ENCODE measurements around the gene CLINT1.
"Not testable (repeated sequence)": the region's sequence is repeated elsewhere in the genome, so short reads cannot be mapped to it uniquely, and the experiment has no call there.

CLINT1 gene

GRCh38 chr5:157860898-157861890, 2.2 kb upstream of the CLINT1 start:
- DNase-seq = no peak

GRCh38 chr5:157859227-157859575, 256 bp upstream of the CLINT1 start:
- DNase-seq = no peak

- DNase-seq = peak; percentile 42
Measured at GRCh38 chr5:157857816-157858526, 974 bp downstream of the CLINT1 start.

GRCh38 chr5:157855404-157855994, 3.4 kb downstream of the CLINT1 start:
- peak; percentile 34 for DNase-seq

DNA sequence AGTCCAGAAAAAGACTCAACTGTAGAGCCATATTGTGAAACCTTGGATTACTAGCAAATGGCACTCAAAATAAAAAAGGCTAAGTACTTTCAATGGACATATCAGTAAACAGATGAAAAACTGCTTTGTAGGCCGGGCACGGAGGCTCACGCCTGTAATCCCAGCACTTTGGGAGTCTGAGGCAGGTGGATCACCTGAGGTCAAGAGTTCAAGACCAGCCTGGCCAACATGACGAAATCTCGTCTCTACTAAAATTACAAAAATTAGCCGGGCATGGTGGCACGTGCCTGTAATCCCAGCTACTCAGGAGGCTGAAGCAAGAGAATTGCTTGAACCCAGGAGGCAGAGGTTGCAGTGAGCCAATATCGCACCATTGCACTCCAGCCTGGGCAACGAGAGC, 5.6 kb downstream of the CLINT1 start:
- DNase-seq = not testable (repeated sequence)

DNA sequence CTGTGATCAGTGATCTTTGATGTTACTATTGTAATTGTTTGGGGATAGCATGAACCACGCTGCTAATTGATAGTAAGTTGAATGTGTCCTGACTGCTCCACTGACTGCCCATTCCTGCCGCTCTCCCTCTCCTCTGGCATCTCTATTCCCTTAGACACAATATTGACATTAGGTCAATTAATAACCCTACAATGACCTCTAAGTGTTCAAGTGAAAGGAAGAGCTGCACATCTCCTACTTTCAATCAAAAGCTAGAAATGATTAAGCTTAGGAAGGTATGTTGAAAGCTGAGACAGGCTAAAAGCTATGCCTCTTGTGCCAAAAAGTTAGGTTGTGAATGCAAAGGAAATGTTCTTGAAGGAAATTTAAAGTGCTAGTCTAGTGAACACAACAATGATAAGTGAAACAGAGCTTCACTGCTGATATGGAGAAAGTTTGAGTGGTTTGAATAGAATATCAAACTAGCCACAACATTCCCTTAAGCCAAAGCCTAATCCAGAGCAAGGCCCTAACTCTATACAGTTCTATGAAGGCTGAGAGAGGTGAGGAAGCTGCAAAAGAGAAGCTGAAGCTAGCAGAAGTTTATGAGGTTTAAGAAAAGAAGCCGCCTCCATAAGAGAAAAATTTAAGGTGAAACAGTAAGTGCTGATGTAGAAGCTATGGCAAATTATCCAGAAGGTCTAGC, 12.9 kb downstream of the CLINT1 start:
- DNase-seq = no peak

DNA sequence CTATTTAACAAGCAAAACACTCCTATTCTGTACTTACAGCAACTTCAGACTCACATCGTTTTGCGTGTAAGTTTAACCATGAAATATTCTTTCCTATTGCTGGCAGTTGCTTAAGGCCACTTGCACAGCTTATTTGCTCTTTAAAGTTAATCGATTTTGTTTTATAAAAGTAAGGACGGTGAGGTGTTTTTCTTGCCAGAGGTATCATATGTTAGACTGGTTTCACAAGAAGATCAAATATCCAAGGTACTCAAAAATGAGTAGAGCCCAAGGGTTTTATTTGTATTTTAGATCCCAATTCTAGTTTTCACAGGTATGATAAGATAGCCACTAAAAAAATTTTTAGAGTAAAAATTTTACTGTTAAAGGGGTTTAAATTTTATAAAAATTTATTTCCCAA, 16.2 kb downstream of the CLINT1 start:
- no peak for DNase-seq

GRCh38 chr5:157842185-157842584, 16.8 kb downstream of the CLINT1 start:
- no peak for DNase-seq

- no peak for DNase-seq
Measured at GRCh38 chr5:157839157-157839795, 19.7 kb downstream of the CLINT1 start.

DNA sequence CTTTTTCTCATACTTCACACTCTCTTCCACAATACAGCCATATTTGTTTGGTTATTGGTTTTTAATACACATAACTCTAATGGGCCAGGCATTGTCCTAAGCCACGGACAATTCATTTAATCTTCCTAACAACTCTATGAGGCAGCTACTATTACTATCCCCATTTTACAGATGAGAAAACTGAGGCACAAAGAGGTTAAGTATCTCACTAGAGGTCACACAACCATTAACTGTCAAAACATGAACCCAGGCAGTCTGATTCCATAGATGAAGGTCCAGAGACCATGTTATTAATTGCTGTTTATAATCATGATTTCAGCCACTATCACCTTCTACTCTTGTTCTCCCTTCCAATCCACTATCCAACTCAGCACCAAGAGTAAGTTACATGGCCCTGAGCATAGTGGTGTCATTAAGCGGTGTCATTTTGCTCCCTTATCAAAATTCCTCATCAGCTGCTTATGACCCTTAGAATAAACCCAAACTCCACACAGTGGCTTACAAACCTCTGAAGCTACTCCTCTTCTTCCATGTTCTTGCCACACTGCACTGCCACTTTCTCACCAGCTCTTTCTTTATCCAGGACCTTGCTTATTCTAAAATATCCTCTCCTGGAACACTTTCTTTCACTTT, 22.7 kb downstream of the CLINT1 start:
- DNase-seq = no peak

DNA sequence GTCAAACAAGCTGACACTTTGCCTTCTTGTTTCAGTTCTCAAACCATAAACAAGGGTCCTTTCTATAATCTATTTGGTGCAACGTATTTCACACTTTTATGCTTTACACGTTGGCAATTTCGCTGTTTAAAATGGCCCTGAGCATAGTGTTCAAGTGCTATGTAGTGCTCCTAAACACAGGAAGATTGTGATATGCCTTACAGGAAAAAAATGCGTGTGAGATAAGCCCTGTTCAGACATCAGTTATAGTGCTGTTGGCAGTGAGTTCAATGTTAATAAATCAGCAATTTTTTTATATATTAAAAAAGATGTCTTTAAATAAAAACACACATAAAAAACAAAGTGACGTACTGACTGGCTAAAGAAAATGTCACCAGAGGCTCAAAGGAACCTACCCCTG, 23.9 kb downstream of the CLINT1 start:
- DNase-seq = no peak

GRCh38 chr5:157828944-157829639, 29.9 kb downstream of the CLINT1 start:
- DNase-seq = no peak

DNA sequence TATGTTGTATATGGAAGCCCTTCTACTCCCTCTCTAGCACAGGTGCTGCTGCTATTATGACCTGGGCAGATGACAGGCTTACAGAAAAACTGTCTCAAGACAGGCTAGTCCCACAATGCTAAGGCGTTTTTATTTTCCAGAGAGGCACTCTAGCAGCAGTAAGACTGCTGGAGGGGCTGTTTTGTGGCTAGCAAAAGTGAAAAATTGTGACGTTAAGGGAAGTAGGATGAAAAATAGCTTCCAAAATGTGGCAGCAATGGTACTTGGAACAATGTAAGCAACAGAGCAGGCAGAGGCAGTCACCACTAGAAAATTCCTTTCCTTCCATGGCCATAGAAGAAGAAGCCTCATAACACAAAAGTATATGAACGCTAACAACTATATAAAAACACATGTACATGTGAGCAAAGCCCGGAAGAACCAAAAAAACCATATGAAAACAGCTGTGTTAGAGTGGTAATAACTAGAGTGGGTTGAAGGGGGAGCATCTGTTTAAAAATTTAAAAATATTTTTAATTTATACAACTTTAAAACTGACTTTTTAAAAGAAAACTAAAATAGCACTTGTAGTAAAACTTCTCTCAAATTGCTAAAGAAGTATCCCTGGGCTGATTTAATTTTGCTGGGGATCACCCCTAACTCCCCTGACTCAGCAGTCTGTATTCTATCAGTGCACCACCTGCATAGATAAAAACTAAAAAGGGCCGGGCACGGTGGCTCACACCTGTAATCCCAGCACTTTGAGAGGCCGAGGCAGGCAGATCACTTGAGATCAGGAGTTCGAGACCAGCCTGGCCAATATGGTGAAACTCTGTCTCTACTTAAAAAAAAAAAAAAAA, 30.6 kb downstream of the CLINT1 start:
- no peak for DNase-seq

- no peak for DNase-seq
Measured at GRCh38 chr5:157827423-157827822, 31.5 kb downstream of the CLINT1 start.

DNA sequence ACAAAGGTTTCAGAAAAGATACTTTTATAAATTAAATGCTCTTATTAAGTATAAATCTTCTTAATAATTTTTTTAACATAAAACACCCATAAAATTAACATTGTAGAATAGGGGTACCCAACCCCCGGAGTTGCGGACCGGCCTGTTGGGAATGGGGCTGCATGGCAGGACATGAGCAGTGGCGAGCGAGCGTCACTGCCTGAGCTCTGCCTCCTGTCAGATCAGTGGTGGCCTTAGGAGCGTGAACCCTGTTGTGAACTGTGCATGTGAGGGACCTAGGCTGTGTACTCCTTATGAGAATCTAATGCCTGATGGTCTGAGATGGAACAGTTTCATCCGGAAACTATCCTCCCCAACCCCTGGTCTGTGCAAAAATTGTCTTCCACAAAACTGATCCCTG, 35.3 kb downstream of the CLINT1 start:
- DNase-seq = no peak

DNA sequence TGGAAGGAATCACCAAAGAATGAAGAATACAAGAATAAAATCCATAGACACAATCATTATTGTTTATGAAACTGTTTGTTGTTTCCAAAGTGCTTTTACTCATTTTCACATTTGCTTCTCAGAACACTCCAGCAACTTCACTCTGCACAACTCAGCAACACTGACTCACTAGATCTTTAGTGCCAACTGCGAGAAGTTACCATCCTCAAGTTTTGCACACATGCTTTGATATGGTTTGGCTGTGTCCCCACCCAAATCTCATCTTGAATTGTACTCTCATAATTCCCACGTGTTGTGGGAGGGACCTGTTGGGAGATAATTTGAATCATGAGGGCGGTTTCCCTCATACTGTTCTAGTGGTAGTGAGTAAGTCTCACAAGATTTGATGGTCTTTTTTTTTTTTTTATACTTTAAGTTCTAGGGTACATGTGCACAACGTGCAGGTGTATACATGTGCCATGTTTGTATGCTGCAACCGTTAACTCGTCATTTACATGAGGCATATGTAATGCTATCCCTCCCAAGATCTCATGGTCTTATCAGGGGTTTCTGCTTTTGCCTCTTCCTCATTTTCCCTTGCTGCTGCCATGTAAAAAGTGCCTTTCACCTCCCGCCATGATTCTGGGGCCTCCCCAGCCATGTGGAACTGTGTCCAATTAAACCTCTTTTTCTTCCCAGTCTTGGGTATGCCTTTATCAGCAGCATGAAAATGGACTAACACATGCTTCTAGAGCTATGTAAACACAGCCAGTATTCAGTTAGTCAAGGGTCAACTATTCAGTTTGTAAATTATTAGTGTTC, 36.9 kb downstream of the CLINT1 start:
- no peak for DNase-seq

- DNase-seq = no peak
Measured at GRCh38 chr5:157821405-157821804, 37.5 kb downstream of the CLINT1 start.

DNA sequence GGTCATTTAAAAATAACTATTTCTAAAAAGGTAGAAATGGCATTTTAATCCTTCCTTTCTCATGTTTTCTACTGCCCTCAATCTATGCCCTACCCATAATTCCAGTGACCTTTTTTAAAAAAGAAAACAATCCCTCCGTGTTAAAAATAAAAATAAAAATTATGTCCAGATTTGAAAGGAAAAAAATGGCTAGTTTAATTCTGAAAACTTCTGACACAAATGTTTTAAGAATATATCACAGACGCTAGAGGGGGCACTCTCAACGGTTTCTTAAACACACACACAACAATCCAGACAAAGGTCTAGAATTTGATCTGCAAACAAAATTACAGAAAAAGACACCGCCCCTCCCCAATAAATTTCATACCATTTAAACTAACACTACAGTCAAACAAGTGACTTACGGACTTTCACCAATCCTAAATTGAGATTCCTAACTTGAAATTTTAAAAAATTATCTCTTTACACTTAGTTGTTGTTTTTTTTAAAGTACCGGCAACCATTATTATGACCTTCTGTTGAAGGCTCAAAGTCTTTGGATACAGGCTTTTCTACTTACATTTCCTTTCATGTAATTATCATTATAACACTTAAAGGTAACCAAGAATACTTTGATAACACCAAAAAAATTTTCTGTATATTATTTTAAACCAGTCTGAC, 38.2 kb downstream of the CLINT1 start:
- DNase-seq = no peak

DNA sequence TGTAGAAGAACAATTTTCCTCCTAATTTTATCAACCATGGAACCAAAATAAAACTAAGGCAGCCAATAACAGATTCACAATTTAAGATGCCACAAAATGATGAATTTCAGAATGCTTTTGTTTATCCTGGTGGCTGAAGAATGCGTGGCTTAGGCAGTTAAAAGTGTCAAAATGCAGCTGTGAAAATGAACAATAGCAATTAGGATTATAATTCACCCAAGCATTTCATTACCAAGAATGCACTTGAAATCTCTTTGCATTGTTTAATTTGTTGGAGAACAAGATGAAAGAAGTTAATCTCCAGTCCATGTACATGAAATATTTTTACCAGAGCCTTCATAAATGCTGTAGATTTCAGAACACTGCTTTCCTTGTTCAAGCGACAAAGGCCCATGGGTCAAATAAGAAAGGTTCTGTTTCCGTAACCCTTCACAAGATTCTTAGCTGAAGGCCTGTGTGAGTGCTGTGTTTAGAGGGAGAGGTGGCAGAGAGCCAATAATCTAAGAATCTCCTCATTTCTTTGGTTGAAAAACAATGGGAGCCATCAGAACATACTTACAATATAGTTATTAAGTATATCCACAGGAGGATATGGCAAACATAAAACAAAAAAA, 39.3 kb downstream of the CLINT1 start:
- no peak for DNase-seq

Data from kidney glomerular epithelial cell (primary cell).